ENCODE measurements around the gene ADAM12. TPM values are rescaled to one million over a fixed set of nuclear protein-coding genes. Genes with fewer than 3 reads are reported as not detected.

Gene ADAM12
- total and polyA plus RNA-seq, 10 of the 15 experiments (the other 5 are each of a cell fraction or from before 2014, with no cell fraction given): under 0.01 to 0.62 (median 0.04) TPM; not detected in 5

DNA sequence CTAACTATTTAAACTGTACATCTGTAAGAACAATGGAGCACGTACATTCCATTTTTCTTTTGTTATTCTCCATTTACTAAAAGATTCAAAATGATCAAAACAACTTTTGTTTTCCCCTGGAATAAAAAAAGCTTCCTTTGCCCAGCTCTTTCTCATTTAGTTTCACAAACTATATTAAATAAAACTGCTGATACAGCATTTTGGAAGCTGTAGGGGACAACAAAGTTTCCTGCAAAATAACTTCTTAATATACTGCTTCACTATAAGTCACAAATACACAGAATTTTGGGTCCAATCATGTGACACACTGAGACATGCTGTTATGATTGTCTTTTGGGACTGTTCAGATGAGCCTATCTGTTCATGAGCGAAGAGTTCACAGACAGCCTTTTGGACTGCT is 222.4 kb downstream of the ADAM12 start (continued):
- TF ChIP-seq SUZ12 (IDR thresholded peaks at IDR 0.05; ENCODE audit: unreplicated experiment) (no peak), SIN3A (IDR thresholded peaks at IDR 0.05; ENCODE audit: low read depth, low read length) (no peak)
- TF ChIP-seq, protein P1, sequence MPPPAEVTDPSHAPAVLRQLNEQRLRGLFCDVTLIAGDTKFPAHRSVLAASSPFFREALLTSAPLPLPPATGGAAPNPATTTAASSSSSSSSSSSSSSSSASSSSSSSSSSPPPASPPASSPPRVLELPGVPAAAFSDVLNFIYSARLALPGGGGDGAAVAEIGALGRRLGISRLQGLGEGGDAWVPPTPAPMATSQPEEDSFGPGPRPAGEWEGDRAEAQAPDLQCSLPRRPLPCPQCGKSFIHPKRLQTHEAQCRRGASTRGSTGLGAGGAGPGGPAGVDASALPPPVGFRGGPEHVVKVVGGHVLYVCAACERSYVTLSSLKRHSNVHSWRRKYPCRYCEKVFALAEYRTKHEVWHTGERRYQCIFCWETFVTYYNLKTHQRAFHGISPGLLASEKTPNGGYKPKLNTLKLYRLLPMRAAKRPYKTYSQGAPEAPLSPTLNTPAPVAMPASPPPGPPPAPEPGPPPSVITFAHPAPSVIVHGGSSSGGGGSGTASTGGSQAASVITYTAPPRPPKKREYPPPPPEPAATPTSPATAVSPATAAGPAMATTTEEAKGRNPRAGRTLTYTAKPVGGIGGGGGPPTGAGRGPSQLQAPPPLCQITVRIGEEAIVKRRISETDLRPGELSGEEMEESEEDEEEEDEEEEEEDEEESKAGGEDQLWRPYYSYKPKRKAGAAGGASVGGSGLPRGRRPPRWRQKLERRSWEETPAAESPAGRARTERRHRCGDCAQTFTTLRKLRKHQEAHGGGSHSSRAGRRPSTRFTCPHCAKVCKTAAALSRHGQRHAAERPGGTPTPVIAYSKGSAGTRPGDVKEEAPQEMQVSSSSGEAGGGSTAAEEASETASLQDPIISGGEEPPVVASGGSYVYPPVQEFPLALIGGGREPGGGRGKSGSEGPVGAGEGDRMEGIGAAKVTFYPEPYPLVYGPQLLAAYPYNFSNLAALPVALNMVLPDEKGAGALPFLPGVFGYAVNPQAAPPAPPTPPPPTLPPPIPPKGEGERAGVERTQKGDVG (CRISPR knock-in tag; IDR thresholded peaks at IDR 0.05): no peak

GRCh38 chr10:126163506-126163905 is 224.8 kb downstream of the ADAM12 start:
- H3K4me2 ChIP-seq (ENCODE audit: control insufficient read depth, insufficient read depth): no peak overlapping the region
- H4K20me1 ChIP-seq (ENCODE audit: control insufficient read depth, insufficient read depth): no peaks in the 10 kb centered on the region
- H3K9ac ChIP-seq (ENCODE audit: control insufficient read depth, insufficient read depth, low read length): no peak overlapping the region
- H2AFZ ChIP-seq (ENCODE audit: control insufficient read depth, low read depth, low read length): no peak overlapping the region
- H3K79me2 ChIP-seq (ENCODE audit: control insufficient read depth, insufficient read depth, low read length): no peaks in the 10 kb centered on the region
- no peaks in the 10 kb centered on the region for H3K4me1 ChIP-seq (ENCODE audit: control insufficient read depth, insufficient read depth, low read length)
- ChIA-PET SMC1A (ENCODE audit: uncharacterized antibody, unreplicated experiment) (no interaction called here), RAD21 (ENCODE audit: unreplicated experiment) (no interaction called here), CTCF (no interaction called here), POLR2A (no interaction called here)
- no peak for DNase-seq (ENCODE audit: low read depth, low spot score)
- intact Hi-C loops (cut with micrococcal nuclease; ENCODE audit: unreplicated experiment) (no loop called here), in situ Hi-C loops (cut with MboI) (no loop called here)
- TF ChIP-seq CUX1 (IDR thresholded peaks at IDR 0.05; ENCODE audit: insufficient replicate concordance, low read depth, low read length) (no peak), SPI1 (IDR thresholded peaks at IDR 0.05; ENCODE audit: borderline replicate concordance, insufficient read depth, low read depth, low read length) (no peak), WRNIP1 (IDR thresholded peaks at IDR 0.05; ENCODE audit: borderline replicate concordance, low read depth, low read length) (no peak)
- no TSS peak for BruUV-seq (replicated peaks)
- no peak for ATAC-seq
- 9% methylated on average over 4 of the region's 4 CpGs for WGBS (ENCODE audit: insufficient coverage, insufficient replicate concordance, low lambda C conversion rate, missing lambda C conversion rate)
- no peaks in the 10 kb centered on the region for H3K27me3 ChIP-seq (replicated peaks in 1 of 2; ENCODE audit: control insufficient read depth in 2 of 2, insufficient read depth in 2 of 2, low read length in 1 of 2)
- H3K36me3 ChIP-seq (ENCODE audit: control insufficient read depth in 2 of 2, insufficient read depth in 2 of 2, low read length in 1 of 2): no peaks in the 10 kb centered on the region
- no peak for FAIRE-seq
- H3K27ac ChIP-seq (ENCODE audit: control insufficient read depth, insufficient read depth): no peak overlapping the region
- no peaks in the 10 kb centered on the region for H3K9me3 ChIP-seq (replicated peaks; ENCODE audit: control insufficient read depth, insufficient read depth, low read length)
- no peak overlapping the region for H3K4me3 ChIP-seq

Measured in GM12878 (cell line).